ENCODE measurements around the gene ATP1A4. TPM values are rescaled to one million over a fixed set of nuclear protein-coding genes. Genes with fewer than 3 reads are reported as not detected.

ATP1A4 gene
- polyA plus RNA-seq, 3 donors = 1.00 to 16.0 TPM; not detected in 1

- Histone ChIP-seq H3K4me1 (ENCODE audit: control insufficient read depth in 1 of 2, insufficient read depth in 2 of 2, low read length in 2 of 2) (peaks cover 29 to 36% of the 10 kb centered on the region in 2 donors), H2AFZ (ENCODE audit: insufficient read depth, low read depth, low read length, poor library complexity, severe bottlenecking) (no peak overlapping the region), H3K79me2 (ENCODE audit: insufficient read depth, low read length) (peaks cover 3% of the 10 kb centered on the region), H3K36me3 (replicated peaks in 1 of 2; ENCODE audit: control insufficient read depth in 1 of 2, insufficient read depth in 2 of 2, low read length in 2 of 2) (peaks cover 6 to 24% of the 10 kb centered on the region in 2 donors), H3K9me3 (replicated peaks in 1 of 2; ENCODE audit: control insufficient read depth in 1 of 2, insufficient read depth in 1 of 2, low read length in 2 of 2) (no peaks in the 10 kb centered on the region), H3K4me2 (replicated peaks; ENCODE audit: extremely low read depth, low read length, poor library complexity, severe bottlenecking) (peak overlapping the region; percentile 92), H3K4me3 (replicated peaks in 1 of 3; ENCODE audit: low read depth in 2 of 3, low read length in 3 of 3) (peak overlapping the region in 2 of 3 experiments; percentile 27 to 86), H4K20me1 (ENCODE audit: insufficient read depth, low read length) (peaks cover 32% of the 10 kb centered on the region), H3K27ac (ENCODE audit: low read depth in 1 of 2, low read length in 2 of 2) (peak overlapping the region; percentile 92 to 95), H3K9ac (ENCODE audit: insufficient read depth, low read length, poor library complexity, severe bottlenecking) (peak overlapping the region; percentile 92), H3K27me3 (ENCODE audit: control insufficient read depth in 2 of 2, insufficient read depth in 2 of 2, low read length in 2 of 2) (no peaks in the 10 kb centered on the region)
- DNase-seq = peak; percentile 80 to 88 (median 82)
- Mint-ChIP-seq H3K27me3 (ENCODE audit: low read depth in 3 of 3) (peaks cover 0 to 3% (median 0%) of the 10 kb centered on the region in 3 donors), H3K36me3 (peaks cover 21 to 27% of the 10 kb centered on the region in 2 donors), H3K4me3 (peak overlapping the region; percentile 94 to 97), H3K27ac (peak overlapping the region; percentile 85 to 96 (median 94)), H3K4me1 (peaks cover 43% of the 10 kb centered on the region), H3K9me3 (no peaks in the 10 kb centered on the region)
- 100% methylated on average over 1 of the region's 7 CpGs for WGBS (ENCODE audit: insufficient coverage)
- no peak for TF ChIP-seq CTCF (IDR thresholded peaks at IDR 0.05)
- intact Hi-C loops (cut with micrococcal nuclease) = loop anchor here in 1 of 2 donors (5.0 kb wide), 1 partner anchor 107 kb away; the partner anchor contains the start of gene IGSF8
These were observed 53.3 kb downstream of the ATP1A4 start for GRCh38 chr1:160204526-160205241.

- Mint-ChIP-seq H3K27ac (peak within 1 kb of the TSS; percentile 85 to 96 (median 94)), H3K4me3 (peak within 1 kb of the TSS; percentile 94 to 97), H3K36me3 (peaks cover 28 to 35% of the 10 kb centered on the region in 2 donors), H3K9me3 (no peaks in the 10 kb centered on the region), H3K4me1 (peaks cover 43% of the 10 kb centered on the region), H3K27me3 (ENCODE audit: low read depth in 3 of 3) (peaks cover 0 to 3% (median 0%) of the 10 kb centered on the region in 3 donors)
- peak; percentile 46 to 66 (median 59) for DNase-seq
- Histone ChIP-seq H3K27ac (ENCODE audit: low read depth in 1 of 2, low read length in 2 of 2) (peak within 1 kb of the TSS; percentile 92 to 95), H3K36me3 (replicated peaks in 1 of 2; ENCODE audit: control insufficient read depth in 1 of 2, insufficient read depth in 2 of 2, low read length in 2 of 2) (peaks cover 10 to 32% of the 10 kb centered on the region in 2 donors), H3K4me1 (ENCODE audit: control insufficient read depth in 1 of 2, insufficient read depth in 2 of 2, low read length in 2 of 2) (peaks cover 29 to 36% of the 10 kb centered on the region in 2 donors), H3K27me3 (ENCODE audit: control insufficient read depth in 2 of 2, insufficient read depth in 2 of 2, low read length in 2 of 2) (no peaks in the 10 kb centered on the region), H3K4me2 (replicated peaks; ENCODE audit: extremely low read depth, low read length, poor library complexity, severe bottlenecking) (peak within 1 kb of the TSS; percentile 92), H4K20me1 (ENCODE audit: insufficient read depth, low read length) (peaks cover 40% of the 10 kb centered on the region), H3K79me2 (ENCODE audit: insufficient read depth, low read length) (peaks cover 3% of the 10 kb centered on the region), H3K4me3 (replicated peaks in 1 of 3; ENCODE audit: low read depth in 2 of 3, low read length in 3 of 3) (peak within 1 kb of the TSS; percentile 57 to 90 (median 86)), H2AFZ (ENCODE audit: insufficient read depth, low read depth, low read length, poor library complexity, severe bottlenecking) (peak within 1 kb of the TSS; percentile 88), H3K9ac (ENCODE audit: insufficient read depth, low read length, poor library complexity, severe bottlenecking) (peak within 1 kb of the TSS; percentile 92), H3K9me3 (replicated peaks in 1 of 2; ENCODE audit: control insufficient read depth in 1 of 2, insufficient read depth in 1 of 2, low read length in 2 of 2) (no peaks in the 10 kb centered on the region)
- intact Hi-C loops (cut with micrococcal nuclease) = loop anchor here in 1 of 2 donors (5.0 kb wide), 1 partner anchor 108 kb away; the partner anchor contains the start of gene IGSF8
- no peak for TF ChIP-seq CTCF (IDR thresholded peaks at IDR 0.05)
- WGBS (ENCODE audit: insufficient coverage) = under 1% methylated on average over 61 of the region's 76 CpGs
These were observed 54.0 kb downstream of the ATP1A4 start, which contains the start of gene PEA15 for GRCh38 chr1:160205242-160206035. PEA15 (plus strand) TSS chr1:160205384; CDS start chr1:160211545, 6,161 bp downstream.
